HG03108 (cell line): ENCODE data around the gene NT5E.
"Not testable (repeated sequence)": the region's sequence is repeated elsewhere in the genome, so short reads cannot be mapped to it uniquely, and the experiment has no call there.

Source experiments
- ATAC-seq: cut with Tn5 transposase; IDR thresholded peaks from one replicate; pipeline ENCODE4 v1.9.1; 2021; ENCODE audit warnings: moderate library complexity; ENCODE audit not compliant: unreplicated experiment

Gene NT5E

GRCh38 chr6:85449818-85450759, at the start of gene NT5E:
Gene NT5E (plus strand): TSS chr6:85450083. CDS start chr6:85450140, 57 bp downstream.
- ATAC-seq: peak; percentile 74

- ATAC-seq: no peak
Observed at GRCh38 chr6:85400331-85400730, 49.6 kb upstream of the NT5E start.

- ATAC-seq: no peak
Observed at GRCh38 chr6:85401186-85402021, 48.5 kb upstream of the NT5E start.

- ATAC-seq: no peak
Observed at GRCh38 chr6:85402071-85402470, 47.8 kb upstream of the NT5E start.

- no peak for ATAC-seq
Observed at GRCh38 chr6:85402922-85403321, 47.0 kb upstream of the NT5E start.

GRCh38 chr6:85403331-85404015, 46.4 kb upstream of the NT5E start:
- ATAC-seq: no peak

GRCh38 chr6:85404016-85404563, 45.8 kb upstream of the NT5E start:
- ATAC-seq: not testable (repeated sequence)

- ATAC-seq: peak; percentile 10
Observed at GRCh38 chr6:85404564-85405174, 45.2 kb upstream of the NT5E start.

- peak; percentile 75 for ATAC-seq
Observed at GRCh38 chr6:85405175-85405852, 44.6 kb upstream of the NT5E start.

- ATAC-seq: no peak
Observed at GRCh38 chr6:85405853-85406198, 44.1 kb upstream of the NT5E start.

- no peak for ATAC-seq
Observed at GRCh38 chr6:85406641-85407075, 43.2 kb upstream of the NT5E start.

GRCh38 chr6:85408039-85408438, 41.8 kb upstream of the NT5E start:
- ATAC-seq: no peak

- no peak for ATAC-seq
Observed at GRCh38 chr6:85412911-85413430, 36.9 kb upstream of the NT5E start.

- no peak for ATAC-seq
Observed at GRCh38 chr6:85416049-85416448, 33.8 kb upstream of the NT5E start.

GRCh38 chr6:85416766-85417165, 33.1 kb upstream of the NT5E start:
- ATAC-seq: no peak

- no peak for ATAC-seq
Observed at GRCh38 chr6:85417336-85417735, 32.5 kb upstream of the NT5E start.

GRCh38 chr6:85418059-85418458, 31.8 kb upstream of the NT5E start:
- no peak for ATAC-seq

GRCh38 chr6:85419046-85419759, 30.7 kb upstream of the NT5E start:
- ATAC-seq: peak; percentile 59

GRCh38 chr6:85420551-85420950, 29.3 kb upstream of the NT5E start:
- ATAC-seq: no peak
